Measurements from ENCODE around the gene MIB1.

Gene MIB1

DNA sequence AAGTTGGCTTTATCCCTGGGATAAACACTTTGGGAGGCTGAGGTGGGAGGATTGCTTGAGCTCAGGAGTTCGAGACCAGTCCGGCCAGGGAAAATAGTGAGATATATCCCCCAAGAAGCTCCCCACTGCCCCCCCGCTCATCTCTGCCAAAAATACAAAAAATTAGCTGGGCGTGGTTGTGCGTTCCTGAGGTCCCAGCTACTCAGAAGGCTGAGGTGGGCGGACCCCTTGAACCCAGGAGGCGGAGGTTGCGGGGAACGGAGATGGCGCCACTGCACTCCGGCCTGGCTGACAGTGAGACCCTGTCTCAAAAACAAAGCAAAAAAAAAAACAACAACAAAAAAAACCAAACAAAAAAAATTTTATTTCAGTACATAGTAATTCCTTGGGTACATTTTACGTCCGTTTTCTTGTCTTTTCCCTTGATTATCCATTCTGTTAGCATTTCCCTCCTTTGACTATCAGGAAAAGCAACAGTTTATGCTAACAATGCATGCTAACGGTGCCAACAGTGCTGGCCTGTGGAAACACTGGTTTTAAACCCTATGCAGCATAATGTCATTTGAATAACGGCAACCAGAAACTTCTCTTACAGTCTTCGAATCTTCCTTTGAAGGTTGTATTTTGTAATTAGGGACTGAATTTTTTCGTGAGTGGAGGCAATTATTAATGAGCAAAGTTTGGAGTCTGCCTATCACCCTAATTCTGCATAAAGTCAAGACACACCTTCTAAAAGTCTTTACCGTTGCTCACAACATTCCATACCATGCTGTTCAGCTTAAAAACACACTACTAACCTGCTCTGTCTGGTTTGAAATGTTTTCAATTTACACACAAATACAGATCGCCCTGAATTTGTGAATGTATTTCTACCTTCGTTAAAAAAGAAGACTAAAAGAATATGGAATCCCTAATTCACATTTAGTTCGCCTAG is 721 bp upstream of the MIB1 start:
- TF ChIP-seq GATA3 (IDR thresholded peaks at IDR 0.05; ENCODE audit: low read depth, low read length) (no peak), GATA2 (IDR thresholded peaks at IDR 0.05; ENCODE audit: low read depth, low read length) (no peak)

DNA sequence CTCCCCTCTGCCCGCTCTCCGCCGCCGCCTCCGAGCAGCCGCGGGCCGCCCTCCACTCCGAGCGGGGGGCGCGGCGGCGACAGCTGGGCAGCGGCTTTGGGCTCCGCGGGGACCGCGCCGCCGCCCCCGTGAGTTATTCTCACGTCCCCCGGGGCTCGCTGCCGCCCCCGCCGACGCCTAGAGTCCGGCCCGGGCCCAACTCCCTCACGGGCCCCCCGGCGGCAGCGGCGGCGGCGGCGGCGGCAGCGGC is 645 bp downstream of the MIB1 start:
- TF ChIP-seq GATA2 (IDR thresholded peaks at IDR 0.05; ENCODE audit: low read depth, low read length) (no peak), GATA3 (IDR thresholded peaks at IDR 0.05; ENCODE audit: low read depth, low read length) (no peak)

DNA sequence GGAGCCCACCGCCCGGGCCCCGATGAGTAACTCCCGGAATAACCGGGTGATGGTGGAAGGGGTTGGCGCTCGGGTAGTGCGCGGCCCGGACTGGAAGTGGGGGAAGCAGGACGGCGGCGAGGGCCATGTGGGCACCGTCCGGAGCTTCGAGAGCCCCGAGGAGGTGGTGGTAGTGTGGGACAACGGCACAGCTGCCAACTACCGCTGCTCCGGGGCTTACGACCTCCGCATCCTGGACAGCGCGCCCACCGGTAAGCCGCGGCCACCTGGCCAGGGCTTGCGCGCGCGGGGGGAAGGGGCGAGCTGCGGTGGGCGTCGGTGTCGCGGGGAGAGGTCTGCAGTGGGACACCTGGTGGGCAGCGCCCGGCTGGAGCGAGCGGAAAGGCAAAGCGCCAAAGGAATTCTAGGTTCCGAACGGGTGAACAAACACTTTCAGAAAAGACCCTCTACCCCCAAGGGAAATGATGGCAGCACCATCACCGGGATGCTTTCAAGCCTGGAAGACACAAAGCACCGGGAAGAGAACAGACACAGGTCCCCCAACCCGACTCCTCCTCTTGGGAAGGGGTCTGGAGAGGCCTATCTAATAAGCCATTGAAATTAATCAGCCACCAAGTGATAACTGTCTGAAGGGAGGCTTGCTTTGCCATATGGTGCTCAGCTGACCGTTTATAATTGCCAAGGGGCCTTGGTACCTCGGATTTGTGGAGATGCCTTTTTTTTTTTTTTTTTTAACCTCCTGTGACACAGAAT is 1.1 kb downstream of the MIB1 start:
- no peak for TF ChIP-seq GATA3 (IDR thresholded peaks at IDR 0.05; ENCODE audit: low read depth, low read length)
- TF ChIP-seq GATA2 (IDR thresholded peaks at IDR 0.05; ENCODE audit: low read depth, low read length): peak; percentile 27; the same call in 1 of the 2 replicates

DNA sequence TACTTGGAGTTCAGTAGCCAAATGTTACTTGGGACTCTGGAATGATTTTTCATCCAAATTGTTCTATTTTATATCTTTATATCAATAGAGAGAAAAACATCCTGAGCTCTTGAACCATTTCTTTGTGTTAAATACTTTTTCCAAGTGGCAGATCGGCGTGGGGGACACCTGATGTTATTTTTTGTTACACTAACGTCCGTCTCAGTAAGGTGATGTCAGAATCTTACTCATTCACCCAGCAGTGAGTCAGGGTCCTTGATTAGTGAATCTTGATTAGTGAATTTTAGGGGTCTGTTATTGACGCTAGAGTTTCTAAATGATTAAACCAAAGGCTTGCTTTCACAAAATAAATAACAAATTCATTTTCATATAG is 1.7 kb downstream of the MIB1 start:
- TF ChIP-seq GATA2 (IDR thresholded peaks at IDR 0.05; ENCODE audit: low read depth, low read length) (no peak), GATA3 (IDR thresholded peaks at IDR 0.05; ENCODE audit: low read depth, low read length) (no peak)

DNA sequence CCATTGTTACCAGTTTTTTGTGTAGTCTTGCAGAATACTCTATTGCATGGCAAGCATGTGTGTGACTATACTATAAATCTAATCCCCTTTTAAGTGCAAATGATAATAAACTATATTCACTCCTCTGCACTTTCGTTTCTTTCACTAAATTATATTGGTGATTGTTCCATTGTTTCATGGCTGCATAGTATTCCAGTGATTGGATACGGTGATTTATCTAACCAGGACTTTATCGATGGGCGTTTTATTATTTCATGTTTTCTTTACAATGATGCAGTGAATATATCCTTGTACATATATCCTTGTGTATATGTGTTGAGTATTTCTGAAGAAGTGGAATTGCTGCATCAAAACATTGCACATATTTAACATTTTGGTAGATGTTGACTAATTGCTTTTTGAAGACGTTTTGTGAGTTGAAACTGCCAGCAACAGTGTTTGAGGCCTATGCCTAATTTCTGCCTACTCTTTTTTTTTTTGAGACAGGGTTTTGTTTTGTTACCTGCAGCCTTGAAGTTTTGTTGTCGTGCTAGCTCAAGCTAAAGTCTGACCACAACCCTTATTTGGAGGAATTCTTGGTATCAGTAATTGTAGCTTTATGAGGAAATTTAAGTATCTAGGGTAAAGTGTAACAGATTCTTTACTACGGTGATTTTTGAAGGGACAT is 2.7 kb downstream of the MIB1 start:
- TF ChIP-seq GATA2 (IDR thresholded peaks at IDR 0.05; ENCODE audit: low read depth, low read length) (no peak), GATA3 (IDR thresholded peaks at IDR 0.05; ENCODE audit: low read depth, low read length) (no peak)

DNA sequence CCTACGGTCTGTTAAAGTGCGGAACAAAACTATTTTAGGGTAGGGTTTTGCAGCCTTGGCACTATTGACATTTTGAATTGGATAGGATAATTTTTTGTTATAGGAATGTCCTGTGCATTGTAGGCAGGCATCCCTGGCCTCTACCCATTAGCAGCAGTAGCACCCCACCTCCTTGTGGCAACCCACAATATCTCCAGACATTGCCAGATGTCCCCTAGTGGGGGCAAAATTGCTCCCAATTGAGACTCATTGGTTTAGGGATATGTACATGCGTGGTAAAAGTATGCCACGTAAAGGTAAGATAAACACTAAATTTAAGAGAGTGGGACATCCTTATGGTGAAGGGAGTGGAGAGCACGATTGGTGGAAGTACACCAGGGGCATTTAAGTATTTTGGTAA is 4.6 kb downstream of the MIB1 start:
- TF ChIP-seq GATA3 (IDR thresholded peaks at IDR 0.05; ENCODE audit: low read depth, low read length) (no peak), GATA2 (IDR thresholded peaks at IDR 0.05; ENCODE audit: low read depth, low read length) (no peak)

DNA sequence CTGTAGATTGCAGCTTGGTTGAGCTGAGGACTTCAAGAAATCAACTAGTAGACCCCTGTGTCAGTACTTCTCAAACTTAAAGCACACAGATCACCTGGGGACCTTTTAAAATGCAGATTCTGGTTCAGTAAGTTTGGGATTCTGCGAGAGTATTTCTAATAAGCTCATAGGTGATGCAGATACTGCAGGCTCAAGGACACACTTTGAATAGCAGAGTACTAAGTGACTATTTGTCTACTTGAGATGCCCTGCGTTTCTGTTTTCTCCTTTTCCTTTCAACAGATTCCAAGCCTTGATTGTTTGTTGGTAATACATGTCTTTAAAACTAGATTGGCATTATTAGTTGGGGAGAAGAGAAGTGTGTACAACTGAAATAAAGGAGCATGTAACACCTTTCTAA is 6.7 kb downstream of the MIB1 start:
- TF ChIP-seq GATA2 (IDR thresholded peaks at IDR 0.05; ENCODE audit: low read depth, low read length) (no peak), GATA3 (IDR thresholded peaks at IDR 0.05; ENCODE audit: low read depth, low read length) (no peak)

DNA sequence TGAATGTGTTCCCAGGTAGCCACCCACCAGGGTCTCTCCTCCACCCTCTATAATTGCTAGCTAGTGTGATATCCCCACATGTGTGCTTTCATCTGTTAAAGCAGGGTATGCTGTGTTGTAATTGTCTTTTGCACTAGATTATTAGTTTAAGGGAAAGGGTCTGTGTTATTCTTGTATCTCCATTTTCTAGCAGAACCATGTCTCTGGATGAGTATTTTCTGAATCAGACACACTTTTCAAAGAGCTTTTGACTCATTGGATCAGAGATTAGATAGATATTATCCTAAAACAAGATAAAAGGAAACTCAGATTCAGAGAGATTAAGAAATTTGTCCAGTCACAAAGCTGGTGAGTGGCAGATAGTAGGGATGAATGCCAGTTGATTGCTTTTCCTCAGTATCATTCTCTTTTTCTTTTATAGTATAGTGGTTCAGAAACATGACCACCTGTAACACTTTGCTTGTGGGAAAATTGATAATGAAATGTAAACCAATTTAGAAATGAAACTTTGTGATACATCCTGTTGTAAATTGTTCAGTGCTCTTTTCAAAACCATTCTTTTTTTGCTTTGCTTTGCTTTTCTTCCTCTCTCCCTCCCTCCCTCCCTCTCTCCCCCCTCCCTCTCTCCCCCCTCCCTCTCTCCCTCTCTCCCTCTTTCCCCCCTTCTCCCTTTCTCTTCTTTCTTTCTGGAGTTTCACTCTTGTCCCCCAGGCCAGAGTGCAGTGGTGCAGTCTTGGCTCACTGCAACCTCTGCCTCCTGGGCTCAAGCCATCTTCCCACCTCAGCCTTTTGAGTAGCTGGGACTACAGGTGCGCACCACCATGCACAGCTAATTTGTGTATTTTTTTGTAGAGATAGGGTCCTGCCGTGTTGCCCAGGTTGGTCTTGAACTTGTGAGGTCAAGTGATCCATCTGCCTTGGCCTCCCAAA is 7.4 kb downstream of the MIB1 start:
- no peak for TF ChIP-seq GATA2 (IDR thresholded peaks at IDR 0.05; ENCODE audit: low read depth, low read length)
- TF ChIP-seq GATA3 (IDR thresholded peaks at IDR 0.05; ENCODE audit: low read depth, low read length): peak; percentile 55

DNA sequence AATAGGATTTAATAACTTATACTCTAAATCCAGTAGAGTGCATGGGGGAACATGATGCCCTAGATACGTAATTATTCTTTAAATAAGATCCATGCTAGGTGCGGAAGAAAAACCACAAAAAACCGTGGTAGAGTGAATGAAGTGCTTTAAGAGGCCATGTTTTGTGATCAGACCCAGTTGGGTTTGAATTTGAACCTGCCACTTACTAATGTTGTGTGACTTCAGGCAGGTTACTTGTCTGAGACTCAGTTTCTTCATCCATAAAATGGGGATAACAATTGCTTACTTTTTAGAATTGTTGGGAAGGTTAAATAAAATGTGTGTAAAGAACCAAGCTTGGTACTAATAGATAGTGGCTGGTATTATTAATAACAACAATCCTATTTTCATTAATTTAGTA is 17.2 kb downstream of the MIB1 start:
- TF ChIP-seq GATA3 (IDR thresholded peaks at IDR 0.05; ENCODE audit: low read depth, low read length) (no peak), GATA2 (IDR thresholded peaks at IDR 0.05; ENCODE audit: low read depth, low read length) (no peak)

DNA sequence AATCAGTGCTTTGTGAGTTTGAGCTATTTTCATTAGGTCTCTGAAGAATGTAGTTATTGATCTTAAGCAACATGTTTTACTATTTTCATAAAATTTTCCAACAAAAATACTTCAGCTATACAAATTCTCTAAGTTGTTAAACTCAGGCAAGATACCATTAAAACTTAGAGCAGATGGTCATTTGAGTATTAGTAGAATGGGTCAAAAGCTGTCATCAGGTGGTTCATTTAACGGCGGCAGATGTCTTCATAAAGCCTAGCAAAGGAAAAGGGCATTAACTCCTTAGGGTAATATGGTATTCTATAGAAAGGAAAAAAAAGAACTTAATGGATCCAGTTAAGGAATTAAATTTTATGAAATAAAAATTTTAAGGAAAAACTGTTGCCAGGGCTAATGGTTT is 19.2 kb downstream of the MIB1 start:
- TF ChIP-seq GATA2 (IDR thresholded peaks at IDR 0.05; ENCODE audit: low read depth, low read length) (no peak), GATA3 (IDR thresholded peaks at IDR 0.05; ENCODE audit: low read depth, low read length) (no peak)

DNA sequence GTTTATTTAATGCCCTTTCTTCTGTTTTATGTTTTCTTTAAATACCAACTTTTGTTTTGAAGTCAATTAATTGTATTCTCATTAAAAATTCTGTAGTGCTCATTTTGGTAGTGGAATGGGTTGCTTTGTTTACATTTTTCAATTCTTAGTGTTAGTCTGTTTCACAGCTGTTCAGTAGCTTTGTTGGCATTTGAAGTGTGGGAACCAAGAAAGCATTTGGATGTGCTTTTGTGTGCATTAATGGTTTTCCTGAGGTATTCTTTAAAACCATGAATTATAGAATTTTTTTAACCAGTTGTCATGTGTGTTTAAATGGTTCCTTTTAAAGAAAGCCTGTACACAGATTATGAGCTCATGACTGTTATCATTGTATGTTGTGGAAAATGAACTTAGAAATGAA is 19.7 kb downstream of the MIB1 start:
- no peak for TF ChIP-seq GATA2 (IDR thresholded peaks at IDR 0.05; ENCODE audit: low read depth, low read length)
- TF ChIP-seq GATA3 (IDR thresholded peaks at IDR 0.05; ENCODE audit: low read depth, low read length): no peak

DNA sequence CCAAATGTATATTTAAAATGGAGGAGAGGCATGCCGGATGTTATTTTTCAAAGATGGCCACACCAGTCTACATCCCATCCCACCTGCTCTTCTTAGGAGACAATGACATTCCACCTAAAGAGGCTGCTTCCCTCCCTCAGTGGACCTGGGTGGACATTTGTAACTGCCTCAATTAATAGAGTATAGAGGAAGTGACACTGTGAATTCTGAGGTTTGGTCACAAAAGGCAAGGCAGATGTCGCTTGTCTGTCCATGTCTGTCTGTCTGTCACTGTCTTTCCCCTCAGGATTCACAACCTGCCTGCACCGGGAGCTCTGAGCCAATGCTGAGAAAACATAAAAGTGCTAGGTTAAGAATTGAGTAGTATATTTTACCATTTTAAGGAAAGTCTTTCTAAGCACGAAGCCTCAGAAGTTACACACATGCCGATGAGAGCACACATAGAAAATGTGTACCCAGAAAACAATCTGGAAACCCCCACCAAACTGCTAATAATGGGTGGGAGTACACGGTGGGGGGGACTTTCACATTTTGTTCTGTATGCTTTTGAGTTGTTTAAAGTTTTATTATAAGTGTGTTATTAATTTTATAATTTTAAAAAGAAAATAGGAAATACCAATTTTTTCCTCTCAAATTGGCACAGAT is 21.0 kb downstream of the MIB1 start:
- TF ChIP-seq GATA2 (IDR thresholded peaks at IDR 0.05; ENCODE audit: low read depth, low read length): no peak
- TF ChIP-seq GATA3 (IDR thresholded peaks at IDR 0.05; ENCODE audit: low read depth, low read length): no peak

DNA sequence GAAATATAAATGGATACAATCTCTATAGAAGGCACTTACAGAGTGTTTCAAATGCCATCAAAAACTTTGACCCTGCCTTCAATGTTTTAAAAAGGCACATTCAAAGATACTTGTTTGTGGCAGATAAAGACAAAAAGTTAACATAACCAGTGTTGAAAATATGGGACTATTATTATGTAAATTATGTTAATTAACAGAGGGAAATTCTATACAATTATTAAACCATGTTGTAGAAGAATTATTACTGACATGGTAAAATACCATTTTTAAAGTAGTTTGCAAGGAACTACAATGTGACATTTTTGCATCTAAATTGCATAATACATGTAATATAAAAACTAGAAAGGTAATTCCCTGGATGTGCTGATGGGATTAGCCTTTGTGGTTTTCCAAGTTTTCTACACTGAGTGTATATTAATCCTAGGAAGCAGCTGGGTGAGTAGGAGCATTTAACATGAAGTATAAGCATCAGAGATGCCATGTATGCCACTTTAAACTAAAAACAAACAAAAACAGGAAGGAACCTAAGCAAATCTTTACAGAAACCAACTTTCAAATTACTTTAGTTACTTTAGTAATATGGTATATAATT is 21.7 kb downstream of the MIB1 start:
- no peak for TF ChIP-seq GATA3 (IDR thresholded peaks at IDR 0.05; ENCODE audit: low read depth, low read length)
- no peak for TF ChIP-seq GATA2 (IDR thresholded peaks at IDR 0.05; ENCODE audit: low read depth, low read length)

All from SH-SY5Y (cell line).